PC-3 (cell line): ENCODE results near the gene CD22.

Source experiments
- CTCF ChIP-seq: fragments of 300-600 bp; sonication (generic); conservative IDR thresholded peaks from 2 replicates; pipeline ENCODE4 v1.5.1; 2017; ENCODE audit warnings: antibody characterized with exemption, low read depth, mild to moderate bottlenecking, low read length
- EZH2phosphoT487 ChIP-seq: fragments of 300-600 bp; sonication (generic); IDR thresholded peaks from 2 replicates; pipeline ENCODE4 v1.6.1; 2018; ENCODE audit warnings: mild to moderate bottlenecking, antibody characterized with exemption, low read length, borderline replicate concordance

- TF ChIP-seq CTCF (no peak), EZH2phosphoT487 (no peak)
These were observed at the start of gene CD22 for GRCh38 chr19:35328851-35329285.
